GM18507 (cell line): ENCODE data around the gene ABCA4.
"Not testable (repeated sequence)": the region's sequence is repeated elsewhere in the genome, so short reads cannot be mapped to it uniquely, and the experiment has no call there.

Source experiments
- DNase-seq: peaks from one replicate; pipeline ENCODE4 v3.0.0; 2011; ENCODE audit warnings: low read depth; ENCODE audit not compliant: insufficient read length; ENCODE audit errors: extremely low spot score
- FAIRE-seq: peaks from 2 replicates; lab custom pipeline; 2011; peaks lifted over from hg19 to GRCh38; lab: Jason Lieb, UNC

Gene ABCA4

GRCh38 chr1:94015489-94015817 is 105.5 kb downstream of the ABCA4 start:
- FAIRE-seq (no peak), DNase-seq (no peak)

GRCh38 chr1:94014635-94015488 is 106.1 kb downstream of the ABCA4 start:
- FAIRE-seq (no peak), DNase-seq (no peak)

- DNase-seq (no peak), FAIRE-seq (no peak)
These were observed 106.9 kb downstream of the ABCA4 start for GRCh38 chr1:94014087-94014486.

- DNase-seq (no peak), FAIRE-seq (no peak)
These were observed 107.5 kb downstream of the ABCA4 start for GRCh38 chr1:94013367-94013878.

GRCh38 chr1:94012708-94013366 is 108.1 kb downstream of the ABCA4 start:
- DNase-seq (no peak), FAIRE-seq (no peak)

GRCh38 chr1:94011709-94012595 is 109.0 kb downstream of the ABCA4 start:
- FAIRE-seq = no peak

GRCh38 chr1:94011129-94011528 is 109.8 kb downstream of the ABCA4 start:
- FAIRE-seq = no peak
- DNase-seq = no peak

More at GRCh38 chr1:94011709-94012595, 109.0 kb downstream of the ABCA4 start:
- DNase-seq = no peak

- no peak for FAIRE-seq
- no peak for DNase-seq
These were observed 111.6 kb downstream of the ABCA4 start for GRCh38 chr1:94009304-94009703.

GRCh38 chr1:94006604-94007003 is 114.3 kb downstream of the ABCA4 start:
- no peak for DNase-seq
- FAIRE-seq = no peak

GRCh38 chr1:94004924-94005323 is 116.0 kb downstream of the ABCA4 start:
- DNase-seq = no peak
- no peak for FAIRE-seq

- DNase-seq (no peak), FAIRE-seq (no peak)
These were observed 118.7 kb downstream of the ABCA4 start for GRCh38 chr1:94002046-94002787.

GRCh38 chr1:94001397-94002045 is 119.4 kb downstream of the ABCA4 start:
- DNase-seq = no peak
- FAIRE-seq = no peak

- DNase-seq (no peak), FAIRE-seq (no peak)
These were observed 120.3 kb downstream of the ABCA4 start for GRCh38 chr1:94000510-94001282.

- FAIRE-seq (no peak), DNase-seq (no peak)
These were observed 121.0 kb downstream of the ABCA4 start for GRCh38 chr1:93999840-94000415.

- not testable (repeated sequence) for FAIRE-seq, DNase-seq
These were observed 122.4 kb downstream of the ABCA4 start for GRCh38 chr1:93998532-93998931.

GRCh38 chr1:93997756-93998155 is 123.2 kb downstream of the ABCA4 start:
- DNase-seq (no peak), FAIRE-seq (no peak)

- FAIRE-seq (no peak), DNase-seq (no peak)
These were observed 125.0 kb downstream of the ABCA4 start for GRCh38 chr1:93995837-93996536.
